Right renal cortex interstitium (tissue), 3 donors: ENCODE data around the gene NCR1. TPM values are rescaled to one million over a fixed set of nuclear protein-coding genes. Genes with fewer than 3 reads are reported as not detected.

ENCODE experiments used
- polyA plus RNA-seq, 3 donors: library from polyadenylated mRNA; unstranded; fragments of 120-200 nt; gene quantifications; one replicate each; pipeline ENCODE4 v1.2.1, GENCODE V29; 2013; ENCODE audit not compliant: insufficient read length in 3 of 3

NCR1 gene
- polyA plus RNA-seq, 3 donors, result 0.19 to 0.21 (median 0.19) TPM

Other genes starting within 250 kb of the NCR1 start
- 1 to 10 TPM in 2 of 3 donors, under 1 TPM in 1; 0.67 to 1.2 (median 1.1) TPM for gene LILRB4, start 243.2 kb upstream of the NCR1 start, polyA plus RNA-seq
- gene KIR3DL3, start 181.7 kb upstream of the NCR1 start, polyA plus RNA-seq, result not detected
- gene KIR2DL3, start 167.6 kb upstream of the NCR1 start, polyA plus RNA-seq, result under 1 TPM in 1 of 3 donors, not detected in 2; 0.10 TPM
- under 1 TPM in 1 of 3 donors, not detected in 2; 0.10 TPM for gene KIR2DL1, start 136.4 kb upstream of the NCR1 start, polyA plus RNA-seq
- not detected for gene KIR2DL4, start 102.5 kb upstream of the NCR1 start, polyA plus RNA-seq
- gene KIR3DL1, start 89.7 kb upstream of the NCR1 start, polyA plus RNA-seq, result not detected
- gene KIR2DS4, start 73.5 kb upstream of the NCR1 start, polyA plus RNA-seq, result under 1 TPM in 1 of 3 donors, not detected in 2; 0.10 TPM
- not detected for gene KIR3DL2, start 55.7 kb upstream of the NCR1 start, polyA plus RNA-seq
- under 1 TPM; 0.08 to 0.37 (median 0.24) TPM for gene FCAR, start 31.9 kb upstream of the NCR1 start, polyA plus RNA-seq
- gene NLRP7, start 41.4 kb downstream of the NCR1 start, polyA plus RNA-seq, result under 1 TPM in 1 of 3 donors, not detected in 2; 0.08 TPM
- gene NLRP2, start 60.2 kb downstream of the NCR1 start, polyA plus RNA-seq, result 10 to 100 TPM in 2 of 3 donors, 1 to 10 TPM in 1; 6.9 to 25.8 (median 20.5) TPM
- 1 to 10 TPM in 1 of 3 donors, under 1 TPM in 2; 0.31 to 1.1 (median 0.39) TPM for gene GP6, start 132.1 kb downstream of the NCR1 start, polyA plus RNA-seq
- gene RDH13, start 157.0 kb downstream of the NCR1 start, polyA plus RNA-seq, result 10 to 100 TPM; 16.9 to 21.0 (median 17.0) TPM
- gene EPS8L1, start 169.7 kb downstream of the NCR1 start, polyA plus RNA-seq, result 10 to 100 TPM; 40.0 to 48.6 (median 47.5) TPM
- 10 to 100 TPM; 60.0 to 64.3 (median 64.1) TPM for gene PPP1R12C, start 211.5 kb downstream of the NCR1 start, polyA plus RNA-seq
- gene TNNT1, start 243.1 kb downstream of the NCR1 start, polyA plus RNA-seq, result 1 to 10 TPM; 2.1 to 7.7 (median 3.9) TPM